GM19455 (cell line): Measurements from ENCODE around the gene TMEM213.

Source experiments
- ATAC-seq: cut with Tn5 transposase; IDR thresholded peaks from one replicate; pipeline ENCODE4 v1.9.1; 2021; ENCODE audit not compliant: unreplicated experiment

Gene TMEM213

DNA sequence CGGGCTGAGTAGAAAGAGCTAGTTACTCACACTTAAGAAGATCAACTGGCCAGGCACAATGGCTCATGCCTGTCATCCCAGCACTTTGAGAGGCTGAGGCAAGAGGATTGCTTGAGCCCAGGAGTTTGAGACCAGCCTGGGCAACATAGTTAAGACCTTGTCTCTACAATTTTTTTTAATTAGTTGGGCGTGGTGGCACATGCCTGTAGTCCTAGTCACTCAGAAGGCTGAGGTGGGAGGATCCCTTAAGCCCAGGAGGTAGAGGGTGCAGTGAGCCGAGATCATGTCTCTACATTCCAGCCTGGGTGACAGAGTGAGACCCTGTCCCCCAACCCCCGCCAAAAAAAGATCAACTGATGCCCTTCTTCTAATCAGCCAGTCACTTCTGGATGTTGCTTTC is 74.8 kb downstream of the TMEM213 start:
- no peak for ATAC-seq

DNA sequence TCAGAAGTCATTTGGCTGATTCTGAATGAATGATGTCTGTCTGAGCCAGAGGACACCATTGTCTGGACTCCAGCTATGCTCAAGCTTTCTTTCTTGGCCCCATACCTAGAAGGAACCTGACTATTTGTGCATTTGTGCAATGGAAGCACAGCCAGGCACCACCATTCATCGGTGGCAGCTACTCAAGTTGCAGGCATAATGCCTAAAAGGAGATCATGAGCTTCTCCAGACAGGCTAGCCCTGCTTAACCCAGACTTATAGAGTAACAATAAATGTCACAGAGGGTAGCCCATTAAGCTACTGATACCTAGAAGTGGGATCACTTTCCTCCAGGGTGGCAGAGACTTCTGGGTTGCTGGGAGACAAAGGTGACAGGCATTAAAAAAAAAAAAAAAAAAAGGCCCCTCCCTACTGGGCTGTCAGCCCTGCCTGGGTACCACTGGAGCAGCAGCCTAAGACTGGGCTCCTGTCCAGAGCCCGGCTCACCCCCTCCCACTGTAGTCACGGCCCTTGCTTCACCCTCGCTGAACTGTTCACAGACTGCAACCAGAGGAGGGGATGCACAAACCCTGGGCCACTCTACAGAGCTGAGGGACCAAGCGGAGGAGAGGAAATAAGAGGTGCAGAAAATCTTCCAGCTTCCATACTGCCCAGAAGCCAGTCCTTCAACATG is 75.6 kb downstream of the TMEM213 start:
- ATAC-seq = no peak

DNA sequence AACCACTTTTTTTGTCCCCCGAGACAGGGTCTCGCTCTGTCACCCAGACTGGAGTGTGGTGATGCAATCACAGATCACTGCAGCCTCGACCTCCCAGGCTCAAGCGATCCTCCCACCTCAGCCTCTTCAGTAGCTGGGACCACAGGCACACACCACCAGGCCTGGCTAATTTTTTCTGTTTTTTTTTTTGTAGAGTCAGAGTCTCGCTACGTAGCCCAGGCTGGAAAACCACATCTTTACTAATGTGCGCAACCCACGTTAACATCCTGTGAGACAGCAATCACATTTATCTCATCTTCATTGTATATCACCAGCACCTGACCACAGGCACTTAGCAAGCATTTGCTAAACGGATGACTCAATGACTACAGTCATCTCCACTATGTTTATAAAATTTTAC is 78.0 kb downstream of the TMEM213 start:
- ATAC-seq = no peak

GRCh38 chr7:138876326-138876725 is 78.5 kb downstream of the TMEM213 start:
- ATAC-seq = no peak

DNA sequence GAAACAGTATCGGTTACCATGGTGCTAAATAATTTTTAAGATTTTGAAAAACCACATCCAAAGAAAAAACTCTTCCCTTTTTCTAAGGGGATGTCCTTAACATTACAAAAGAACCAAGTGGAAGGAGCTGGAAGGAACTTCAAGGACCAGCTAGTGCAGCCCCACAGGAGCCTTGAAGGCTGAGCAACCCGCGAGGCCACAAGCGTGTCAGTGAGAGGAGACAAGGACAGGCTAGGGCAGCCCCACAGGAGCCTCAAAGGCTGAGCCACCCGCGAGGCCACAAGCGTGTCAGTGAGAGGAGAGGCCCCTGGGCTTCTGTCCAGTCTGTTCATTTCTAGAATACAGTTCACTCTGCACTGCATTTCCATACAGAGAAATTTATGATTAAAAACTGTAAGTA is 80.3 kb downstream of the TMEM213 start:
- ATAC-seq = no peak

- ATAC-seq = no peak
Measured at GRCh38 chr7:138878856-138879255, 81.1 kb downstream of the TMEM213 start.

GRCh38 chr7:138879356-138879755 is 81.6 kb downstream of the TMEM213 start:
- ATAC-seq = no peak

- ATAC-seq = no peak
Measured at GRCh38 chr7:138880881-138881578, 83.2 kb downstream of the TMEM213 start.

DNA sequence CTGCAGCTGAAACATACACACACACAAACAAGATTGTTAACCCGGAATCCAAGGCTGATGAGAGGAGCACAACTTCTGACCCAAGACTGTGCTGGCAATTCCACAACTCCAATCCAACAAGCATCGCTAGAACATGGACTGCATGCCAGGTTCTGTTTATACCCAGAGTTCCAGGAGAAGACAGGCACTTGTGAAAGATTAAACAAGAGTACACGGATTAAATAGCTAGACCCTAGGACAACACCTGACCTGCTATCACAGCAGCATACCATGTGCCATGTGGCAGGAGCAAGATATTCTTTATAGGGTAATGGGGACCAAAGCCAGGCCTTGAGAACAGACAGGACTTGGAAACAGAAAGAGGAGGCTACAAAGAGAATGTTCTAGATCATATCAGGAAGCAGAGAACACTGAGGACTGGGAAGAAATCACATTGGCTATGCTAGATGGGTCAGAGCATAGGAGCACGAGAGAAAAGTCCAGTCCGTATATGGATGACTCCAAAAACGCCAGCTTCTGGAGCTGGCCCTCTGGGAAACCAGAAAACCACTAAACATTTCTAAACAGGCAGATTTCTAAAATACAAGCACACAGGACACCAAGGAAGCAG is 83.9 kb downstream of the TMEM213 start:
- no peak for ATAC-seq

DNA sequence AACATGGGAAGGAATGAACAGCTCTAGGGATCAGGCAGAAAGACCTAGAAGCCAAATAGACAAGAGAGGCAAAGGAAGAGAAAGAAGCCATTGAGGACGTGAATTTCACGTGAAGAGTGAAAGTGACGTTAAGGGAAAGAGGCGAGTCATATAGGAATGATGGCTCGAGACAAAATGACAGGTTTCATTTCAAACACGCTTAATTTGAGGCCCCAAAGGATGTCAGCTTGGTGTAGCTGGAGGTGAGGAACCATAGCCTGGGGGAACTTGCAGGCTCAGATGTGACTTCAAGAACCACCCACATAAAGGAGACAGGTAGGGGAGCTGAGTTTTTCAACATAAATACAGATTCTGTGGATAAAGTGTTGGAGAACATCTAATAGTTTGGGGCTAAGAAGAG is 84.5 kb downstream of the TMEM213 start:
- no peak for ATAC-seq

- ATAC-seq = no peak
Measured at GRCh38 chr7:138885383-138886147, 87.8 kb downstream of the TMEM213 start.

DNA sequence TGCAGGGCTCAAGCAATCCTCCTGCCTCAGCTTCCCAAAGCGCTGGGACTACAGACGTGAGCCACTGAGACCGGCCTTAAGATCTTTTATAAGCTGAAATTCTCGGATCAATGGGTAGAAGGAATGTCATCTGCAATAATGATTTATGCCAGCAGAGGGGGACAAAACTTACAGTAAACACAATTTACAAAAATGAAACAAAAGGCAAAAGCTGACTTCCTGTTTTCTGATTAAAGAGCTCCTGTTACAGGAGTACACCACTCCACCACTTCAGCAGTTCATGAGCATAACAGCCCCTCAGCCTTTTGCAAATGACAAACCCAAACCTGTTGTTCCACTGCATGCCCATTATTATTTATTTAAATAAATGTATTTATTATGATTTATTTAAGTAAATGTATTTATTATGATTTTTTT is 88.7 kb downstream of the TMEM213 start:
- peak; percentile 85 for ATAC-seq

- ATAC-seq = no peak
Measured at GRCh38 chr7:138887085-138887710, 89.4 kb downstream of the TMEM213 start.
